Karpas-422 (cell line): ENCODE measurements around the gene NARF. TPM values are rescaled to one million over a fixed set of nuclear protein-coding genes. Genes with fewer than 3 reads are reported as not detected.
A peak's percentile ranks its signal among the peaks of the same experiment; 100 is the strongest.

Experiments used
- DNase-seq: peaks from one replicate; pipeline ENCODE4 v3.0.0-alpha.2; 2015
- H2AFZ ChIP-seq: fragments of 200-600 bp; sonication (generic); 2 replicates; pipeline ENCODE4 v1.6.1; 2014; ENCODE audit warnings: antibody characterized with exemption, low read length, mixed read lengths
- H3K27ac ChIP-seq: fragments of 200-600 bp; sonication (generic); 2 replicates; pipeline ENCODE4 v1.5.1; 2014; ENCODE audit warnings: mild to moderate bottlenecking, low read length, moderate library complexity
- H3K27me3 ChIP-seq: fragments of 200-600 bp; sonication (generic); 2 replicates; pipeline ENCODE4 v1.6.1; 2014; ENCODE audit warnings: low read length, mixed read lengths
- H3K36me3 ChIP-seq: fragments of 200-600 bp; sonication (generic); 2 replicates; pipeline ENCODE4 v1.6.1; 2014; ENCODE audit warnings: low read length, mixed read lengths; ENCODE audit not compliant: insufficient read depth
- H3K4me1 ChIP-seq: fragments of 200-600 bp; sonication (generic); 2 replicates; pipeline ENCODE4 v1.6.1; 2014; ENCODE audit warnings: mild to moderate bottlenecking, low read length, mixed read lengths
- H3K4me2 ChIP-seq: fragments of 200-600 bp; sonication (generic); 2 replicates; pipeline ENCODE4 v1.6.1; 2014; ENCODE audit warnings: low read length, low read depth, mild to moderate bottlenecking; ENCODE audit not compliant: poor library complexity, severe bottlenecking
- H3K4me3 ChIP-seq: fragments of 200-600 bp; sonication (generic); 2 replicates; pipeline ENCODE4 v1.5.1; 2014; ENCODE audit warnings: mild to moderate bottlenecking, antibody characterized with exemption, low read length, mixed read lengths
- H3K79me2 ChIP-seq: fragments of 200-600 bp; sonication (generic); 2 replicates; pipeline ENCODE4 v1.6.1; 2014; ENCODE audit warnings: mild to moderate bottlenecking, low read length, mixed read lengths
- H3K9ac ChIP-seq: fragments of 200-600 bp; sonication (generic); 2 replicates; pipeline ENCODE4 v1.6.0; 2014; ENCODE audit warnings: low read length
- H3K9me2 ChIP-seq: fragments of 200-600 bp; sonication (generic), shearing (Covaris generic); replicated peaks from 2 replicates; pipeline ENCODE4 v1.6.0; 2014; ENCODE audit warnings: mild to moderate bottlenecking, low read length, moderate library complexity; ENCODE audit not compliant: insufficient read depth
- H3K9me3 ChIP-seq: fragments of 300-700, 200-600 bp; sonication (generic); 2 replicates; pipeline ENCODE4 v1.6.1; 2014; ENCODE audit warnings: low read length, mixed read lengths
- H4K20me1 ChIP-seq: fragments of 200-600 bp; sonication (generic); 2 replicates; pipeline ENCODE4 v1.6.1; 2014; ENCODE audit warnings: mild to moderate bottlenecking, antibody characterized with exemption, low read length, low read depth; ENCODE audit not compliant: insufficient read depth
- total RNA-seq: library from RNA; depleted of rRNA; stranded (reverse); fragments of >200 nt; shearing (Covaris generic); gene quantifications from 2 replicates; pipeline ENCODE4 v1.2.3, GENCODE V29; 2014; ENCODE audit warnings: low replicate concordance

Gene NARF
- total RNA-seq, 1 experiment from 2014 or later, result 43.3 TPM

DNA sequence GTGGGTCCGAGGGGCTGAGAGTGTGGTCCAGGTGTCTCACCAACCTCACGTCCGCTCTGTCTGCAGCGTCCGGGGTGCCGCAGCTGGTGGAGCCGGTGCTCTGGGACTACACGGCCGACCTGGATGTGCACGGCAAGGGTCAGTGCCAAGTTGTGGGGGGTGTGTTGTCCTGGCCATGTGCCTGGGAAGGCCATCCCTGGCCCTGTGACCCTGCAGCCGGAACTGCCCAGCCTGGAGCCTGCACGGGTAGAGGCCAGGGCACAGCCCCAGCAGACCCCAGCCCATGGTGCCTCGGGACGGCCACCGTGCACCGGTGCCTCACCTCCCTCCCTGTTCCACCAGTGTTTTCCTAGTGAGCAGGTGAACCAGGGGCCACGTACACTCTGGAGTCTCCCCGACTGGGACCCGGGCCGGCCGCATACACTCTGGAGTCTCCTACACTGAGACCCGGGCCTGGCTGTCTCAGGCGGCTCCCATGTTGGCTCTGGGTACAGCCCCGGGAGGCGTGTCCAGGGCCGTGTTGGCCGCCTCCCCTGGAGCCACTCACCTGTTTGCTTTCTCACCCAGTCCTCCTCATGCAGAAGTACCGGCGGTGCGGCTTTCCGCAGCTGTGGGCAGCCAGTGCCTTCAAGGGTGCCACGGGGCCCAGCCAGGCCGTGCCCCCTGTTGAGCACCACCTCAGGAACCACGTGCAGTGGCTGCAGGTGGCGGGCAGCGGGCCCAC is 21.8 kb upstream of the NARF start:
- no peak overlapping the region for H3K27ac ChIP-seq
- H3K27me3 ChIP-seq, result no peaks in the 10 kb centered on the region
- H3K4me3 ChIP-seq, result no peak overlapping the region
- H3K9ac ChIP-seq, result no peak overlapping the region
- no peaks in the 10 kb centered on the region for H3K9me3 ChIP-seq
- peak; percentile 26 for DNase-seq
- H4K20me1 ChIP-seq, result no peaks in the 10 kb centered on the region
- no peaks in the 10 kb centered on the region for H3K36me3 ChIP-seq
- H2AFZ ChIP-seq, result no peak overlapping the region
- H3K4me2 ChIP-seq, result no peak overlapping the region
- no peaks in the 10 kb centered on the region for H3K79me2 ChIP-seq
- H3K4me1 ChIP-seq, result peaks cover 15% of the 10 kb centered on the region
- H3K9me2 ChIP-seq, result no peaks in the 10 kb centered on the region

DNA sequence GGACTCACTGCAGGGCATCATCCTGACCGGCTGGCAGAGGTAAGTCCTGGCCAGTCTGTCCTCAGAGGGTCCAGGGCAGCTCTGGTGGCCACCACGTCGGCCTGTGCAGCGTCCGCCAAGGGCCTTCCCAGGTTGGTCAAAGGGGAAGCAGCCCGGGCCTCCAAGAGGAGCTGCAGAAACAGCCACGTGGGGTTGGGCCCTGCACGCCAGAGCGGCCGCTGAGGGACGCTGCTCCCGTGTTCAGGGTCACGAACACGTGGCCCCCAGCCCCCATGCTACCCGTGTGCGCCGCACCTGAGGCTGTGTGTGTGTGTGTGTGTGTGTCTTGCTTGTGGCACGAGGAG is 21.2 kb upstream of the NARF start:
- H3K4me2 ChIP-seq, result no peak overlapping the region
- no peak overlapping the region for H3K4me3 ChIP-seq
- no peaks in the 10 kb centered on the region for H3K36me3 ChIP-seq
- H3K9ac ChIP-seq, result no peak overlapping the region
- peaks cover 15% of the 10 kb centered on the region for H3K4me1 ChIP-seq
- H3K27me3 ChIP-seq, result no peaks in the 10 kb centered on the region
- H3K27ac ChIP-seq, result no peak overlapping the region
- H3K9me3 ChIP-seq, result no peaks in the 10 kb centered on the region
- no peak overlapping the region for H2AFZ ChIP-seq
- no peaks in the 10 kb centered on the region for H3K9me2 ChIP-seq
- peak; percentile 37 for DNase-seq
- peaks cover 1% of the 10 kb centered on the region; the same call in 1 of the 2 replicates for H4K20me1 ChIP-seq
- no peaks in the 10 kb centered on the region for H3K79me2 ChIP-seq

DNA sequence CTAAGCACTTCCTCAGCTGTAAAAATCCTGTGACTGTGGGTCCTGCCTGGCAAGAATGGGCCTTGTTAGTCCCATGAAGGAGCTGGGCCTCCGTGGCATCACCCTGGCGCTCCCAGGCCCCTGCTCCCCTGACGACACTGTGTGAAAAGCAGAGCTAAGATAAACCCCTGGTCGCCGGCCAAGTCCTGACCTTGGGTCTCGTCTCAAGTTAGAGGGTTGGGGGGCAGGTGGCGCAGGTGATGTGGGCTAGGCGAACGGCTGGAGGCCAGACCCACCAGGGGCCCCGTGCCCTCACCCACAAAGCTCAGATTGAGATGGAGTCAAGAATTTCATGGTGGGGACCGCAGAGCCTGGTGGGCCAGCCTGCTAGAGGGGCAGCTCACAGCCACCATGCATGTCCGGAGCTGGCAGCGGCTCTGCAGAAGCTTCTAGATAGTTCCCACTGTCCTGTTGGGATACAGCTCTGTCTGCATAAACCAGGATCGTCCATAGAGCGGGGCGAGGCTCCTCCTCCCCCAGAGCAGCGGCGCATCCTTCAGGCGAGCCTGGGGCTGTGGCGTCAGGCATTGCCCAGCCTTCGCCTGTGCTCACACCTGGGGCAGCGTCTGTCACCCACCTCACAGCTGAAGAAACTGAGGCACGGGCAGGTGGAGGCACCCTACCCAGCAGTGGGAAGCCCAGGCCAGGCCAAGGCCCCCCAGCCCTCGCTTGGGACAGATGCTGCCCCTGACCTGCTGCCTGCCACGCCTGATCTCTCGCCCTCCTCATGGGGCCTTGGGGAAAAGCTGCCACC is 19.9 kb upstream of the NARF start:
- Histone ChIP-seq H3K27ac (no peak overlapping the region), H3K79me2 (no peaks in the 10 kb centered on the region), H3K4me1 (peaks cover 15% of the 10 kb centered on the region), H3K9ac (no peak overlapping the region), H4K20me1 (peaks cover 4% of the 10 kb centered on the region; the same call in 1 of the 2 replicates), H3K36me3 (peaks cover 8% of the 10 kb centered on the region; the same call in 1 of the 2 replicates), H3K4me3 (no peak overlapping the region), H3K4me2 (no peak overlapping the region), H3K9me2 (no peaks in the 10 kb centered on the region), H3K9me3 (no peaks in the 10 kb centered on the region), H3K27me3 (no peaks in the 10 kb centered on the region), H2AFZ (no peak overlapping the region)
- DNase-seq, result peak; percentile 17

DNA sequence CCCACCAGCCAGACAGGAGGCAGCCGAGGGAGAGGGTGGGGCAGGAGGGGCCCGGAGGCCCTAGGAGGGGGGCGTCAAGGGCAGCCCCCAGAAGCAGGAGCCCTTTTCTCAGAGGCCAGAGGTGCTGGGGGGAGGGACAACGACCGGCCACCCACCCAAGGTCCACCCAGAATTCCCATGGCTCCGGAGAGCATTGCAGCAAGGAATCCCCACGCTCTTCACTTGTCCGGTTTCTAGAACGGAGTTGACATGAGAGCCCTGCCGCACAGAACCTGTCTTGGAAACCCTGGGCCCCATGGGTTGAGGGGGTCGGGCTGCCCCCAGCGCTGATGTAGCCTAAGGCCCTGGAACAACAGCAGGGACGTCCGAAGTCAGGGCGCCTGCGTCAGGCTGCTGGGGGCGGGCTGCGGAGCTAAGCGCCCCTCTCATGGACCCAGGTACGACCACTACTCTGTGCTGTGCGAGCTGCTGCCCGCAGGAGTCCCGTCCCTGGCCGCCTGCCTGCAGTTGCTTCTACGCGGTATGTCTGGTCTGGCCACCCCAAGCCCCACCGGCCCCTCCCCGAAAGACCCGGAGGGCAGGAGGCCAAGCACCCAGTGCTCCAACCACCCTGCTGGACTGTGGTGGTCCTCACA is 19.2 kb upstream of the NARF start:
- Histone ChIP-seq H3K9ac (no peak overlapping the region), H2AFZ (no peak overlapping the region)

GRCh38 chr17:82439829-82440365 is 18.6 kb upstream of the NARF start:
- Histone ChIP-seq H3K9me2 (no peaks in the 10 kb centered on the region), H3K27ac (no peak overlapping the region), H3K79me2 (no peaks in the 10 kb centered on the region), H3K9me3 (no peaks in the 10 kb centered on the region), H4K20me1 (peaks cover 11% of the 10 kb centered on the region), H3K4me3 (no peak overlapping the region), H3K36me3 (peaks cover 8% of the 10 kb centered on the region), H3K27me3 (no peaks in the 10 kb centered on the region), H3K9ac (no peak overlapping the region), H2AFZ (no peak overlapping the region), H3K4me2 (no peak overlapping the region), H3K4me1 (peaks cover 6% of the 10 kb centered on the region)
- no peak for DNase-seq

More for the DNA sequence above, 19.2 kb upstream of the NARF start:
- no peaks in the 10 kb centered on the region for H3K9me2 ChIP-seq
- no peak overlapping the region for H3K27ac ChIP-seq
- H3K9me3 ChIP-seq, result no peaks in the 10 kb centered on the region
- H3K27me3 ChIP-seq, result no peaks in the 10 kb centered on the region
- no peak overlapping the region for H3K4me3 ChIP-seq
- peaks cover 10% of the 10 kb centered on the region for H3K4me1 ChIP-seq
- H3K4me2 ChIP-seq, result no peak overlapping the region
- DNase-seq, result no peak
- H3K79me2 ChIP-seq, result no peaks in the 10 kb centered on the region
- peaks cover 7% of the 10 kb centered on the region; the same call in 1 of the 2 replicates for H4K20me1 ChIP-seq
- peaks cover 8% of the 10 kb centered on the region; the same call in 1 of the 2 replicates for H3K36me3 ChIP-seq

DNA sequence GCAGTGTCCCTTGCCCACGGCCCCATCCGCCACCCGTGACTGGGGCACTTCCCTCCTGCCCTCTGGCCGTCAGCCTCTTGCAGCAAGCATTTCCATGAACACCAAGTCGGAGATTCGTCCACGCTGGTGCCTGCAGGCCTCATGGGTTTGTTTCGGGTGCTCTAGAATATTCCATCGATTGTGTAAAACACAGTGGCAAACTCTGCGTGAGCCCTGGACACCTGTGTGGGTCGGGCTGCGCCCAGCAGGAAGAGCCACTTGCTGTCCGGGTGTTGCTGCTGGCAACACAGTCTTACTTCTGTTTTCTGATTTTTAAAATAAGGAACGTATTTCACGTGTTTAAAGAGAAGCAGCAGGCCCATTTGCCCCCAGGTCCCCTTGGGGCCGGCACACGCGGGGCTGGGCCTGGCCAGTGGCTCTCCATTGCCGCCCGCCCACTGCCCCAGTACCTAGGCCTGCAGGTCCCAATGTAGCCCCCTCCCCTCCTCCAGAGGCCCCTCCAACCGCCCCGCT is 18.0 kb upstream of the NARF start:
- DNase-seq, result peak; percentile 49
- Histone ChIP-seq H2AFZ (no peak overlapping the region), H3K27me3 (no peaks in the 10 kb centered on the region), H3K9ac (no peak overlapping the region), H3K4me1 (peaks cover 6% of the 10 kb centered on the region), H3K79me2 (no peaks in the 10 kb centered on the region), H3K9me3 (no peaks in the 10 kb centered on the region), H3K27ac (peak overlapping the region; percentile 61), H3K9me2 (no peaks in the 10 kb centered on the region), H3K4me2 (no peak overlapping the region), H4K20me1 (peaks cover 11% of the 10 kb centered on the region), H3K4me3 (no peak overlapping the region), H3K36me3 (peaks cover 8% of the 10 kb centered on the region)

- Histone ChIP-seq H3K9ac (no peak overlapping the region), H3K4me1 (peaks cover 6% of the 10 kb centered on the region), H4K20me1 (peaks cover 11% of the 10 kb centered on the region), H3K36me3 (peaks cover 8% of the 10 kb centered on the region), H3K4me3 (no peak overlapping the region), H3K4me2 (no peak overlapping the region), H2AFZ (no peak overlapping the region), H3K27me3 (no peaks in the 10 kb centered on the region), H3K79me2 (no peaks in the 10 kb centered on the region), H3K9me2 (no peaks in the 10 kb centered on the region), H3K27ac (peak overlapping the region; percentile 61), H3K9me3 (no peaks in the 10 kb centered on the region)
- DNase-seq, result peak; percentile 47
Observed at GRCh38 chr17:82440991-82441627, 17.4 kb upstream of the NARF start.
